Osteoblast (primary cell): Measurements from ENCODE around the gene RPL3. TPM values are rescaled to one million over a fixed set of nuclear protein-coding genes. Genes with fewer than 3 reads are reported as not detected.

ENCODE experiments used
- DNase-seq: peaks from one replicate; pipeline ENCODE4 v3.0.0; 2011; ENCODE audit warnings: low spot score, mixed read lengths; ENCODE audit not compliant: insufficient read length; ENCODE audit errors: missing footprints
- H2AFZ ChIP-seq: 2 replicates; pipeline ENCODE4 v1.6.0; 2011; ENCODE audit warnings: mild to moderate bottlenecking, low read length
- H3K27ac ChIP-seq: 2 replicates; pipeline ENCODE4 v1.5.1; 2011; ENCODE audit warnings: mild to moderate bottlenecking, low read depth, low read length, moderate library complexity
- H3K27me3 ChIP-seq: 2 replicates; pipeline ENCODE4 v1.6.0; 2012; ENCODE audit warnings: mild to moderate bottlenecking, control low read depth, inconsistent platforms, low read length, moderate library complexity; ENCODE audit not compliant: insufficient read depth
- H3K36me3 ChIP-seq: 2 replicates; pipeline ENCODE4 v1.5.1; 2011; ENCODE audit warnings: mild to moderate bottlenecking, low read length, control low read depth, moderate library complexity; ENCODE audit not compliant: insufficient read depth
- H3K4me1 ChIP-seq: 2 replicates; pipeline ENCODE4 v1.5.1; 2011; ENCODE audit warnings: mild to moderate bottlenecking, low read length, control low read depth, moderate library complexity; ENCODE audit not compliant: insufficient read depth
- H3K4me2 ChIP-seq: 2 replicates; pipeline ENCODE4 v1.6.0; 2011; ENCODE audit warnings: mild to moderate bottlenecking, low read length; ENCODE audit not compliant: insufficient read depth
- H3K4me3 ChIP-seq: fragments of 200-600 bp; sonication (generic); 3 replicates; pipeline ENCODE4 v1.5.1; 2012; ENCODE audit warnings: mild to moderate bottlenecking, low read length, inconsistent platforms; ENCODE audit not compliant: insufficient read depth
- H3K79me2 ChIP-seq: 2 replicates; pipeline ENCODE4 v1.6.0; 2012; ENCODE audit warnings: mild to moderate bottlenecking, low read length, control low read depth, inconsistent platforms; ENCODE audit not compliant: insufficient read depth
- H3K9me3 ChIP-seq: 2 replicates; pipeline ENCODE4 v1.5.1; 2011; ENCODE audit warnings: low read depth, low read length, control low read depth
- H4K20me1 ChIP-seq: 2 replicates; pipeline ENCODE4 v1.6.0; 2012; ENCODE audit warnings: mild to moderate bottlenecking, low read length, control low read depth; ENCODE audit not compliant: insufficient read depth
- total RNA-seq: library from RNA; depleted of rRNA; stranded (reverse); fragments of >200 nt; gene quantifications from 2 replicates; pipeline ENCODE4 v1.2.3, GENCODE V29; 2012
- TF ChIP-seq, protein P1 (sequence below): IDR thresholded peaks from 2 replicates; pipeline ENCODE4 v1.5.1; 2011; ENCODE audit warnings: mild to moderate bottlenecking, low read depth, low read length, moderate library complexity; ENCODE audit errors: extremely low read depth

Gene RPL3
- total RNA-seq, 1 donor = 2,119 TPM

DNA sequence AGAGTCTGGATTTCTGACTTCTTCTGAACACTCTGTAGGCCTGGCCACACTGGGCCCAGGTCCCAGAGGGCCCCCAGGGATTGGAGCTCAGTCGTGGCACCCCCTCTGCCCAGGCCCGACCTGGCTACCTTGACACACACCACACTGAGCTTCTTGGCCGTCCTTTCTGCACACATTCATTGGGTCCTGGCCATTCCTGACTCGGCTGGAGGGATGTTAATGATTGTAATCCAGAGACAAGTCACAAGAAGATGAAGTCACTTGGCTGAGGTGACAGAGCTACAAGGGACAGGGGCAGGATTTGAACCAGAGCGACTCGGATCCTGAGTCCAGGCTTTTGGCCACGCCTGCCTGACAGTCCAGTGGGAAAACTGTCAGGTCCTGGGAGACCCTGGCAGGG is 50.8 kb downstream of the RPL3 start:
- Histone ChIP-seq H3K4me2 (no peak overlapping the region), H3K4me3 (no peak overlapping the region), H3K4me1 (peaks cover 7% of the 10 kb centered on the region), H3K9me3 (peaks cover 2% of the 10 kb centered on the region), H3K27ac (no peak overlapping the region), H3K36me3 (no peaks in the 10 kb centered on the region), H3K27me3 (no peaks in the 10 kb centered on the region), H4K20me1 (no peaks in the 10 kb centered on the region), H2AFZ (no peak overlapping the region), H3K79me2 (no peaks in the 10 kb centered on the region)
- TF ChIP-seq, protein P1, sequence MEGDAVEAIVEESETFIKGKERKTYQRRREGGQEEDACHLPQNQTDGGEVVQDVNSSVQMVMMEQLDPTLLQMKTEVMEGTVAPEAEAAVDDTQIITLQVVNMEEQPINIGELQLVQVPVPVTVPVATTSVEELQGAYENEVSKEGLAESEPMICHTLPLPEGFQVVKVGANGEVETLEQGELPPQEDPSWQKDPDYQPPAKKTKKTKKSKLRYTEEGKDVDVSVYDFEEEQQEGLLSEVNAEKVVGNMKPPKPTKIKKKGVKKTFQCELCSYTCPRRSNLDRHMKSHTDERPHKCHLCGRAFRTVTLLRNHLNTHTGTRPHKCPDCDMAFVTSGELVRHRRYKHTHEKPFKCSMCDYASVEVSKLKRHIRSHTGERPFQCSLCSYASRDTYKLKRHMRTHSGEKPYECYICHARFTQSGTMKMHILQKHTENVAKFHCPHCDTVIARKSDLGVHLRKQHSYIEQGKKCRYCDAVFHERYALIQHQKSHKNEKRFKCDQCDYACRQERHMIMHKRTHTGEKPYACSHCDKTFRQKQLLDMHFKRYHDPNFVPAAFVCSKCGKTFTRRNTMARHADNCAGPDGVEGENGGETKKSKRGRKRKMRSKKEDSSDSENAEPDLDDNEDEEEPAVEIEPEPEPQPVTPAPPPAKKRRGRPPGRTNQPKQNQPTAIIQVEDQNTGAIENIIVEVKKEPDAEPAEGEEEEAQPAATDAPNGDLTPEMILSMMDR = no peak
- DNase-seq = no peak

DNA sequence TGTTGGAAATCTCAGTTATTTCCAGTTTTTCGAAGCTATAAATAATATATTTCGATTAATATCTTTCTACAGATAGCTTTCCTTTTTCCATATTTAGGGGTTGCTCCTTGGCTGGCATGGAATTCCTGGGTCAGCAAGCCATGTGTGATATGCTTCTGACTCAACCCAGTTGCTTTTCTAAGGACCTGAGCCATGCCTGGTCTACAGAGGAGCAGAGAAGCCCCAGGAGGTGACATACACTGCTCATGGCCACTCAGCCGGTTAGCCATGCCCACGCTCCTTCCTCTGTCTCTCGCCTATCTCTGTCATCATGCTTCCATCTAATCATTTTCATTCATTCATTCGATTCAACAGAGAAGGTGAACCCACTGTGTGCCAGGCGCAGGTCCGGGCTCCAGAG is 51.4 kb downstream of the RPL3 start:
- H3K4me3 ChIP-seq = no peak overlapping the region
- TF ChIP-seq, protein P1 = no peak
- H3K79me2 ChIP-seq = no peaks in the 10 kb centered on the region
- H3K27me3 ChIP-seq = no peaks in the 10 kb centered on the region
- H3K4me1 ChIP-seq = peaks cover 7% of the 10 kb centered on the region
- no peak overlapping the region for H2AFZ ChIP-seq
- H3K36me3 ChIP-seq = no peaks in the 10 kb centered on the region
- DNase-seq = no peak
- no peaks in the 10 kb centered on the region for H4K20me1 ChIP-seq
- H3K27ac ChIP-seq = no peak overlapping the region
- peaks cover 2% of the 10 kb centered on the region for H3K9me3 ChIP-seq
- no peak overlapping the region for H3K4me2 ChIP-seq

DNA sequence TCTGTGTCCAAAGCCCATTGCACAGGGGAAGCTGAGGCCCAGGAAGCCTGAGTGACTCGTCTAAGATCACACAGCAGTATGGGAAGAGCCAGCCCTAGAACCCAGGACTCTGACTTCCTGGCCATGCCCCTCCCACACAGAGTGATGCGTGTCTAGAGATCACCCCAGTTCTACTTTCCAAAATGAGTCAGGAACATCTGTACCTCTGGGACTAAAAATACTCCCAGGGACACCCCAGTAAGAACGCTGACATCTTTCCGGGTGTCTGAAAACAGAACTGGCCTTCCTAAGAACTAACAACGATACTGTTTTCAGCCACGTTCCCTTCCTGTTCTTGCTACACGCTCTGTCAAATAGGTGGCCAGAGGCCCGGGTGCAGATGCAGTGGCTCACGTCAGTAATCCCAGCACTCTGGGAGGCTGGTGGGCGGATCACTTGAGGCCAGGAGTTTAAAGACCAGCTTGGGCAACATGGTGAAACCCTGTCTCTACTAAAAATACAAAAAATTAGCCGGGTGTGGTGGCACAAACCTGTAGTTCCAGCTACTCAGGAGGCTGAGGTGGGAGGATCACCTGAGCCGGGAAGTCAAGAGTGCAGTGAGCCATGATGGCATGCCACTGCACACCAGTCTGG is 52.9 kb downstream of the RPL3 start:
- Histone ChIP-seq H3K79me2 (no peaks in the 10 kb centered on the region), H3K4me3 (no peak overlapping the region), H3K27ac (no peak overlapping the region), H3K4me2 (no peak overlapping the region), H3K9me3 (peaks cover 5% of the 10 kb centered on the region), H3K27me3 (no peaks in the 10 kb centered on the region), H2AFZ (peak overlapping the region; percentile 44), H3K36me3 (no peaks in the 10 kb centered on the region), H3K4me1 (peaks cover 7% of the 10 kb centered on the region), H4K20me1 (no peaks in the 10 kb centered on the region)
- TF ChIP-seq, protein P1 = no peak
- peak; percentile 80 for DNase-seq

DNA sequence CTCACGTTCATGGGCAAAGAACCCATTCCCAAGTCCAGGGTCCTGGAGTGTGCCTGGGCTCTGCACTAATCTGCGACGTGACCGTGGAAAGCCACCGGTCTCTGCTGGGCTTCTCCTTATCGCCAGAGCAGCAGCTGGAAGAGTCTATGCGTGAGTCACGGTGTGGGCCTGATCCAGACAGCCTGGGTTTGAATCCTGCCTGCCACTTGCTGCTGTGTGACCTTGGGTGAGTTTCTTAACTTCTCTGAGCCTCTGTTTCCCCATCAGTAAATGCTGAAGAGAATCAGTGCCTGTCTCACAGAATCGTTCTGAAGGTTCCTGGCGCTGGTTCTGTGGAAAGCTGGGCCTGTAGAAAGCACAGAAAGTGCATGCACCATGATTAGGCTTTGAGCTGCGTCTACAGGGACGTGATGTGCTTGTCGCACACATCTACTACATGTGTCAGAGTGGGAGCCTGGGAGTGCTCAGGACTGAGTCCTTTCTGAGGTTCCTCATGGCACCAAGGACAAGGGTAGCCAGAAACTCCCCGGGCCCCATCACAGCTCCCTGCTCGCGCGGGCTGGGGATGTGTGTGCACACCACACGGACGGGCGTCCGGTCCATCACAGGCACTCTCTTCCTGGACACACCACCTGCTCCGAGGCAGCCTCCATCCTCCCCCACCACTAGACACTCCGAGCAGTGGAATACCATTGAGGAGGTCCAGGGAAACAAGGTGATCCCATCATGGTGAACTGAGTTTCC is 54.1 kb downstream of the RPL3 start:
- Histone ChIP-seq H3K4me1 (peaks cover 7% of the 10 kb centered on the region), H3K9me3 (peaks cover 6% of the 10 kb centered on the region)
- TF ChIP-seq, protein P1 = no peak

More for the DNA sequence above, 54.1 kb downstream of the RPL3 start:
- H2AFZ ChIP-seq = no peak overlapping the region
- H4K20me1 ChIP-seq = no peaks in the 10 kb centered on the region
- no peak overlapping the region for H3K4me3 ChIP-seq
- no peaks in the 10 kb centered on the region for H3K79me2 ChIP-seq
- no peak overlapping the region for H3K27ac ChIP-seq
- H3K36me3 ChIP-seq = no peaks in the 10 kb centered on the region
- H3K4me2 ChIP-seq = no peak overlapping the region
- no peaks in the 10 kb centered on the region for H3K27me3 ChIP-seq
- DNase-seq = no peak
